ENCODE measurements around the gene LRRFIP1.
"Not testable (repeated sequence)": the region's sequence is repeated elsewhere in the genome, so short reads cannot be mapped to it uniquely, and the experiment has no call there.

LRRFIP1 gene

GRCh38 chr2:237673130-237674001 is 46.0 kb downstream of the LRRFIP1 start:
- Histone ChIP-seq H3K27ac (peak overlapping the region in 20 of 21 experiments; percentile 41 to 90 (median 83)), H3K4me3 (peak overlapping the region; percentile 21 to 42 (median 27))

- Histone ChIP-seq H3K4me3 (peak overlapping the region in 3 of 7 experiments; percentile 8 to 16 (median 11)), H3K27ac (peak overlapping the region in 20 of 21 experiments; percentile 30 to 90 (median 83))
Observed at GRCh38 chr2:237674731-237675276, 47.4 kb downstream of the LRRFIP1 start.

GRCh38 chr2:237675316-237675715 is 47.9 kb downstream of the LRRFIP1 start:
- H3K4me3 ChIP-seq: peak overlapping the region in 3 of 7 experiments; percentile 8 to 16 (median 11)

GRCh38 chr2:237680702-237681478 is 53.5 kb downstream of the LRRFIP1 start:
- no peak overlapping the region for H3K4me3 ChIP-seq
- no peak overlapping the region for H3K27ac ChIP-seq

More at GRCh38 chr2:237675316-237675715, 47.9 kb downstream of the LRRFIP1 start:
- H3K27ac ChIP-seq: peak overlapping the region in 20 of 21 experiments; percentile 30 to 90 (median 83)

GRCh38 chr2:237682151-237682550 is 54.8 kb downstream of the LRRFIP1 start:
- H3K27ac ChIP-seq: no peak overlapping the region
- H3K4me3 ChIP-seq: no peak overlapping the region

GRCh38 chr2:237682856-237683670 is 55.7 kb downstream of the LRRFIP1 start:
- Histone ChIP-seq H3K27ac (no peak overlapping the region), H3K4me3 (no peak overlapping the region)

- Histone ChIP-seq H3K27ac (peak overlapping the region in 3 of 21 experiments; percentile 1 to 29 (median 29)), H3K4me3 (no peak overlapping the region)
Observed at GRCh38 chr2:237685408-237685807, 58.0 kb downstream of the LRRFIP1 start.

- Histone ChIP-seq H3K4me3 (no peak overlapping the region), H3K27ac (peak overlapping the region in 17 of 21 experiments; percentile 5 to 97 (median 75))
Observed at GRCh38 chr2:237686659-237687136, 59.3 kb downstream of the LRRFIP1 start.

- peak overlapping the region in 19 of 21 experiments; percentile 37 to 97 (median 81) for H3K27ac ChIP-seq
- no peak overlapping the region for H3K4me3 ChIP-seq
Observed at GRCh38 chr2:237688081-237688480, 60.7 kb downstream of the LRRFIP1 start.

- H3K4me3 ChIP-seq: not testable (repeated sequence)
- H3K27ac ChIP-seq: peak overlapping the region in 20 of 21 experiments; percentile 37 to 97 (median 80)
Observed at GRCh38 chr2:237688541-237688940, 61.2 kb downstream of the LRRFIP1 start.

GRCh38 chr2:237689336-237690131 is 62.1 kb downstream of the LRRFIP1 start:
- Histone ChIP-seq H3K4me3 (no peak overlapping the region), H3K27ac (peak overlapping the region in 20 of 21 experiments; percentile 8 to 97 (median 79))

GRCh38 chr2:237691029-237691907 is 63.9 kb downstream of the LRRFIP1 start:
- peak overlapping the region; percentile 48 to 95 (median 85) for H3K4me3 ChIP-seq
- H3K27ac ChIP-seq: peak overlapping the region in 20 of 21 experiments; percentile 44 to 97 (median 84)

- peak overlapping the region; percentile 86 to 100 (median 98) for H3K27ac ChIP-seq
Observed at GRCh38 chr2:237691908-237692600, 64.7 kb downstream of the LRRFIP1 start.

GRCh38 chr2:237692601-237693290 is 65.4 kb downstream of the LRRFIP1 start:
- H3K4me3 ChIP-seq: peak overlapping the region; percentile 73 to 95 (median 90)
- peak overlapping the region; percentile 86 to 100 (median 98) for H3K27ac ChIP-seq

More at GRCh38 chr2:237691908-237692600, 64.7 kb downstream of the LRRFIP1 start:
- peak overlapping the region; percentile 73 to 95 (median 90) for H3K4me3 ChIP-seq

GRCh38 chr2:237693291-237693994 is 66.1 kb downstream of the LRRFIP1 start:
- peak overlapping the region; percentile 25 to 100 (median 98) for H3K27ac ChIP-seq
- peak overlapping the region; percentile 73 to 95 (median 90) for H3K4me3 ChIP-seq
